H1 (cell line): ENCODE measurements around the gene POM121C. TPM values are rescaled to one million over a fixed set of nuclear protein-coding genes. Genes with fewer than 3 reads are reported as not detected.
"Not testable (repeated sequence)": the region's sequence is repeated elsewhere in the genome, so short reads cannot be mapped to it uniquely, and the experiment has no call there.

Source experiments
- CTCF ChIA-PET: fragments of 300-600 bp; sonication (Branson Sonifier 250); formaldehyde crosslinking; loops from one replicate; lab custom pipeline; 2021; ENCODE audit not compliant: partially characterized antibody; lab: Charles Lee
- POLR2A ChIA-PET: fragments of 300-600 bp; sonication (Branson Sonifier 250); formaldehyde crosslinking; loops from one replicate; lab custom pipeline; 2021; ENCODE audit warnings: inconsistent platforms; ENCODE audit not compliant: partially characterized antibody; lab: Charles Lee
- DNase-seq, 2 experiments: peaks; one replicate each; pipeline versions ENCODE4 v3.0.0 to v3.0.0-alpha.2; 2010 to 2022; ENCODE audit warnings: low spot score in 2 of 2, low read depth in 1 of 2, mixed read lengths in 1 of 2
- FAIRE-seq: peaks from 2 replicates; lab custom pipeline; 2011; peaks lifted over from hg19 to GRCh38; lab: Jason Lieb, UNC
- H2AFZ ChIP-seq: 2 replicates; pipeline ENCODE4 v1.8.1; 2012; ENCODE audit warnings: low read length, inconsistent platforms
- H2AK5ac ChIP-seq: 2 replicates; pipeline ENCODE4 v1.6.1; 2013; ENCODE audit warnings: low read depth, low read length
- H2BK120ac ChIP-seq: replicated peaks from 2 replicates; pipeline ENCODE3; 2013; ENCODE audit warnings: low read depth, low read length, inconsistent platforms
- H2BK12ac ChIP-seq: 2 replicates; pipeline ENCODE4 v1.6.1; 2013; ENCODE audit warnings: low read depth, low read length
- H2BK15ac ChIP-seq: 2 replicates; pipeline ENCODE4 v1.6.1; 2013; ENCODE audit warnings: low read length
- H2BK20ac ChIP-seq: 2 replicates; pipeline ENCODE4 v1.6.1; 2013; ENCODE audit warnings: low read length
- H2BK5ac ChIP-seq: 2 replicates; pipeline ENCODE4 v1.6.1; 2013; ENCODE audit warnings: low read depth, low read length
- H3K14ac ChIP-seq: 2 replicates; pipeline ENCODE4 v1.6.1; 2013; ENCODE audit warnings: inconsistent platforms; ENCODE audit not compliant: insufficient read length
- H3K18ac ChIP-seq: 2 replicates; pipeline ENCODE4 v1.6.1; 2013; ENCODE audit warnings: low read length; ENCODE audit errors: extremely low read depth
- H3K23ac ChIP-seq: 2 replicates; pipeline ENCODE4 v1.6.1; 2013; ENCODE audit warnings: inconsistent platforms; ENCODE audit not compliant: insufficient read length
- H3K23me2 ChIP-seq: 2 replicates; pipeline ENCODE4 v1.6.1; 2013; ENCODE audit warnings: low read depth, low read length
- H3K27ac ChIP-seq: 2 replicates; pipeline ENCODE4 v1.6.1; 2011; ENCODE audit warnings: low read depth, low read length, inconsistent platforms
- H3K27me3 ChIP-seq, 4 experiments: replicated peaks in 1 of 4; 1 replicate in 1 of 4; 2 replicates in 3 of 4; pipeline versions ENCODE4 v1.6.1 to v1.8.1; 2011 to 2013; ENCODE audit warnings: low read length in 3 of 4, mild to moderate bottlenecking in 3 of 4, inconsistent platforms in 2 of 4, mixed read lengths in 2 of 4, moderate library complexity in 1 of 4; ENCODE audit not compliant: control insufficient read depth in 3 of 4, insufficient read depth in 3 of 4; ENCODE audit errors: extremely low read depth in 1 of 4
- H3K36me3 ChIP-seq, 4 experiments: 2 replicates each; pipeline versions ENCODE4 v1.6.1 to v1.8.1; 2011 to 2013; ENCODE audit warnings: mild to moderate bottlenecking in 4 of 4, low read length in 3 of 4, moderate library complexity in 2 of 4, control low read depth in 1 of 4, inconsistent platforms in 1 of 4; ENCODE audit not compliant: insufficient read depth in 4 of 4, control insufficient read depth in 2 of 4
- H3K4ac ChIP-seq: replicated peaks from 2 replicates; pipeline ENCODE3; 2013; ENCODE audit warnings: low read length, low read depth, mixed read lengths, inconsistent platforms; ENCODE audit not compliant: insufficient read length
- H3K4me1 ChIP-seq, 4 experiments: replicated peaks in 1 of 4; 1 replicate in 1 of 4; 2 replicates in 3 of 4; pipeline versions ENCODE4 v1.6.1 to v1.8.1; 2011 to 2013; ENCODE audit warnings: low read length in 3 of 4, inconsistent platforms in 2 of 4, mixed read lengths in 1 of 4; ENCODE audit not compliant: insufficient read depth in 4 of 4, control insufficient read depth in 3 of 4
- H3K4me2 ChIP-seq, 2 experiments: 2 replicates each; pipeline versions ENCODE4 v1.6.1 to v1.8.1; 2011 to 2013; ENCODE audit warnings: low read depth in 2 of 2, low read length in 2 of 2, control low read depth in 1 of 2, inconsistent platforms in 1 of 2, mild to moderate bottlenecking in 1 of 2; ENCODE audit not compliant: insufficient read depth in 1 of 2
- H3K4me3 ChIP-seq, 4 experiments: fragments of 200-600, 300-600 bp in 1 of 4; sonication (generic), shearing (Covaris generic), sonication (Bioruptor Twin) in 1 of 4; 2 replicates each; pipeline versions ENCODE4 v1.5.1 to v1.8.1; 2011 to 2016; ENCODE audit warnings: low read length in 4 of 4, low read depth in 3 of 4, control low read depth in 2 of 4, inconsistent platforms in 2 of 4, mild to moderate bottlenecking in 2 of 4, mixed read lengths in 1 of 4, moderate library complexity in 1 of 4; ENCODE audit not compliant: insufficient read depth in 2 of 4; ENCODE audit errors: extremely low read depth in 1 of 4
- H3K56ac ChIP-seq: replicated peaks from 2 replicates; pipeline ENCODE3; 2013; ENCODE audit warnings: low read depth, mild to moderate bottlenecking, mixed read lengths, low read length, inconsistent platforms; ENCODE audit not compliant: insufficient read length
- H3K79me1 ChIP-seq: 2 replicates; pipeline ENCODE4 v1.6.1; 2013; ENCODE audit warnings: low read depth, low read length, control low read depth
- H3K79me2 ChIP-seq, 2 experiments: 2 replicates each; pipeline versions ENCODE4 v1.6.1 to v1.8.1; 2012 to 2013; ENCODE audit warnings: low read length in 2 of 2, mild to moderate bottlenecking in 2 of 2, inconsistent platforms in 1 of 2; ENCODE audit not compliant: insufficient read depth in 2 of 2, control insufficient read depth in 1 of 2
- H3K9ac ChIP-seq, 4 experiments: replicated peaks in 1 of 4; 1 replicate in 1 of 4; 2 replicates in 3 of 4; pipeline versions ENCODE4 v1.6.1 to v1.8.1; 2011 to 2013; ENCODE audit warnings: low read depth in 3 of 4, low read length in 3 of 4, control low read depth in 2 of 4, mild to moderate bottlenecking in 2 of 4, moderate library complexity in 2 of 4, inconsistent platforms in 1 of 4; ENCODE audit errors: extremely low read depth in 1 of 4
- H3K9me3 ChIP-seq, 2 experiments: 2 replicates each; pipeline versions ENCODE4 v1.6.1 to v1.8.1; 2012 to 2013; ENCODE audit warnings: mild to moderate bottlenecking in 2 of 2, moderate library complexity in 2 of 2, control low read depth in 1 of 2, inconsistent platforms in 1 of 2, low read depth in 1 of 2, low read length in 1 of 2, mixed read lengths in 1 of 2; ENCODE audit not compliant: insufficient read depth in 2 of 2
- H4K20me1 ChIP-seq, 2 experiments: replicated peaks in 1 of 2; 2 replicates each; pipeline versions ENCODE3 to v1.8.1; 2011 to 2013; ENCODE audit warnings: inconsistent platforms in 2 of 2, low read length in 2 of 2, mild to moderate bottlenecking in 1 of 2; ENCODE audit not compliant: insufficient read depth in 2 of 2, control insufficient read depth in 1 of 2
- H4K5ac ChIP-seq: 2 replicates; pipeline ENCODE4 v1.6.1; 2013; ENCODE audit warnings: low read length, low read depth, mixed read lengths, inconsistent platforms; ENCODE audit not compliant: insufficient read length
- H4K8ac ChIP-seq: 2 replicates; pipeline ENCODE4 v1.8.0; 2013; ENCODE audit warnings: mild to moderate bottlenecking, moderate library complexity, low read length, inconsistent platforms; ENCODE audit not compliant: insufficient read depth; ENCODE audit errors: extremely low read depth
- H4K91ac ChIP-seq: replicated peaks from 2 replicates; pipeline ENCODE3; 2013; ENCODE audit warnings: low read length, mixed read lengths, inconsistent platforms; ENCODE audit not compliant: insufficient read length
- CREB1 ChIP-seq: IDR thresholded peaks from 2 replicates; pipeline ENCODE4 v1.6.1; 2012; ENCODE audit warnings: inconsistent platforms
- POLR2AphosphoS5 ChIP-seq: IDR thresholded peaks from 2 replicates; pipeline ENCODE4 v1.6.1; 2011; ENCODE audit warnings: low read depth, low read length
- SIN3A ChIP-seq, 2 experiments: IDR thresholded peaks in 1 of 2; conservative IDR thresholded peaks in 1 of 2; 2 replicates each; pipeline ENCODE4 v1.6.1; 2011 to 2012; ENCODE audit warnings: low read length in 2 of 2, improper control_type of control experiment in 1 of 2, low read depth in 1 of 2, mild to moderate bottlenecking in 1 of 2
- TAF1 ChIP-seq: IDR thresholded peaks from 2 replicates; pipeline ENCODE4 v1.6.1; 2011; ENCODE audit warnings: mild to moderate bottlenecking, low read depth, low read length
- TBP ChIP-seq: IDR thresholded peaks from 2 replicates; pipeline ENCODE4 v1.6.1; 2011; ENCODE audit warnings: low read depth, low read length, improper control_type of control experiment
- WGBS, 2 experiments: shearing (Covaris generic) in 1 of 2; methylation state at CpG; one replicate each; pipeline versions ENCODE4 v1.1.6 to v1.1.7; 2013 to 2015; ENCODE audit warnings: low lambda C conversion rate in 2 of 2, mixed read lengths in 2 of 2, inconsistent platforms in 1 of 2, low coverage in 1 of 2, missing lambda C conversion rate in 1 of 2; ENCODE audit not compliant: insufficient replicate concordance in 2 of 2, insufficient coverage in 1 of 2, insufficient read length in 1 of 2; ENCODE audit errors: extremely low coverage in 1 of 2, missing lambda C conversion rate in 1 of 2; 5-methylcytosine and 5-hydroxymethylcytosine counted together
- polyA plus RNA-seq, 7 experiments: library from polyadenylated mRNA; depleted of rRNA in 3 of 7; stranded (reverse) in 5 of 7; unstranded in 2 of 7; fragments of >200 nt in 5 of 7; fragments of 200-250 nt in 2 of 7; gene quantifications; 1 replicate in 5 of 7; 2 replicates in 1 of 7; 4 replicates in 1 of 7; pipeline versions ENCODE4 v1.2.1 to v1.2.3, GENCODE V29; 2011 to 2013; ENCODE audit warnings: missing spikeins in 2 of 7, mixed read lengths in 2 of 7
- total RNA-seq: library from RNA; stranded (reverse); fragmentation: NEBNext Ultra II Directional; extraction: Animal tissue kit (Norgen Biotek cat#: 25700); gene quantifications from 2 replicates; pipeline ENCODE4 v1.2.1, GENCODE V29; 2021

Gene POM121C
- total and polyA plus RNA-seq, 2 of the 8 experiments (the other 6 are each of a cell fraction or from before 2014, with no cell fraction given), result 16.5 to 58.0 TPM

GRCh38 chr7:75442465-75443111 is 43.5 kb downstream of the POM121C start:
- H3K23ac ChIP-seq, H2AK5ac ChIP-seq, H3K18ac ChIP-seq, H4K5ac ChIP-seq, H3K79me2 ChIP-seq, H3K23me2 ChIP-seq, H2AFZ ChIP-seq, H4K91ac ChIP-seq, H2BK12ac ChIP-seq, POLR2A ChIA-PET, FAIRE-seq, H3K14ac ChIP-seq, H3K9me3 ChIP-seq, H2BK5ac ChIP-seq, CTCF ChIA-PET, H3K4ac ChIP-seq, H3K27me3 ChIP-seq, H2BK120ac ChIP-seq, H2BK20ac ChIP-seq, H3K56ac ChIP-seq, H3K27ac ChIP-seq, H3K4me1 ChIP-seq, H3K79me1 ChIP-seq, H2BK15ac ChIP-seq, H4K20me1 ChIP-seq: not testable (repeated sequence)
- peak overlapping the region; percentile 62; the same call in 1 of the 2 replicates for H4K8ac ChIP-seq
- 1% methylated on average over 40 of the region's 76 CpGs; no CpG with 5 or more reads in 1 of the 2 experiments for WGBS, 2 experiments
- peaks cover 6 to 28% (median 17%) of the 10 kb centered on the region in 4 experiments; a peak in 7 of 8 replicates for H3K36me3 ChIP-seq
- peak overlapping the region; percentile 38 to 86 (median 66); a peak in 4 of 7 replicates for H3K9ac ChIP-seq
- peak overlapping the region; percentile 49 to 58 for H3K4me2 ChIP-seq
- peak in 1 of 2 experiments; percentile 64 for DNase-seq
- peak overlapping the region; percentile 47 to 60 (median 52) for H3K4me3 ChIP-seq
- TF ChIP-seq POLR2AphosphoS5 (0 out of 2 replicates have a peak, but pooled peaks have one; percentile 35), TAF1 (0 out of 2 replicates have a peak, but pooled peaks have one; percentile 35), CREB1 (peak; percentile 79; the same call in 1 of the 2 replicates), SIN3A (conservative IDR thresholded peaks at IDR 0.05 in 1 of 2, IDR thresholded peaks at IDR 0.05 in 1 of 2; ENCODE audit: low read depth in 1 of 2, low read length in 2 of 2) (0 out of 4 replicates have a peak, but pooled peaks of 1 of the 2 experiments have one; percentile 30), TBP (0 out of 2 replicates have a peak, but pooled peaks have one; percentile 28)
